Measurements from ENCODE around the gene LGALS7. TPM values are rescaled to one million over a fixed set of nuclear protein-coding genes. Genes with fewer than 3 reads are reported as not detected.
"Not testable (repeated sequence)": the region's sequence is repeated elsewhere in the genome, so short reads cannot be mapped to it uniquely, and the experiment has no call there.

LGALS7 gene
- polyA plus RNA-seq, 1 experiment = not detected

DNA sequence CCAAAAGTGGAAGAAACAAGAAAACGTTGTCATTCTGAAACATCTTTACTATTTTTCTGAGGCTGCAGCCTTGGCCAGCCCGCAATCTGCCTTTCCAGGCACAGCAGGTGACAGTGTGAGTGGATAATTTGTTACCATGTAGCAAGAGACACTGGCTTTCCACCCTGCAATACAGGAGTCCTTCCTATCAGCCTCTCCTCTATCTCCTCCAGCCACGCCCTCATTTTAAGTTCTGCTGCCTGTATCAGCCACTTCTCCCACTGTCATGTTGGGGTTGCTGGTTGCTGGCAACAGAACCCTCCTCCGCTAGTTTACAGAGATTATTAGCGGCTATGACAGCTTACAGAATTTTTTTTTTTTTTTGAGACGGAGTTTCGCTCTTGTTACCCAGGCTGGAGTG, 7.7 kb upstream of the LGALS7 start:
- H3K36me3 ChIP-seq (ENCODE audit: control insufficient read depth, insufficient read depth, low read length) = no peaks in the 10 kb centered on the region
- no peak for DNase-seq (ENCODE audit: low read depth)
- H3K4me3 ChIP-seq (ENCODE audit: low read depth, low read length) = no peak overlapping the region
- POLR2A ChIA-PET = no interaction called here
- no peaks in the 10 kb centered on the region; the same call in 1 of the 2 replicates for H3K27me3 ChIP-seq (ENCODE audit: control insufficient read depth, insufficient read depth, low read length)
- CTCF ChIA-PET = no interaction called here
- TF ChIP-seq, protein P1, sequence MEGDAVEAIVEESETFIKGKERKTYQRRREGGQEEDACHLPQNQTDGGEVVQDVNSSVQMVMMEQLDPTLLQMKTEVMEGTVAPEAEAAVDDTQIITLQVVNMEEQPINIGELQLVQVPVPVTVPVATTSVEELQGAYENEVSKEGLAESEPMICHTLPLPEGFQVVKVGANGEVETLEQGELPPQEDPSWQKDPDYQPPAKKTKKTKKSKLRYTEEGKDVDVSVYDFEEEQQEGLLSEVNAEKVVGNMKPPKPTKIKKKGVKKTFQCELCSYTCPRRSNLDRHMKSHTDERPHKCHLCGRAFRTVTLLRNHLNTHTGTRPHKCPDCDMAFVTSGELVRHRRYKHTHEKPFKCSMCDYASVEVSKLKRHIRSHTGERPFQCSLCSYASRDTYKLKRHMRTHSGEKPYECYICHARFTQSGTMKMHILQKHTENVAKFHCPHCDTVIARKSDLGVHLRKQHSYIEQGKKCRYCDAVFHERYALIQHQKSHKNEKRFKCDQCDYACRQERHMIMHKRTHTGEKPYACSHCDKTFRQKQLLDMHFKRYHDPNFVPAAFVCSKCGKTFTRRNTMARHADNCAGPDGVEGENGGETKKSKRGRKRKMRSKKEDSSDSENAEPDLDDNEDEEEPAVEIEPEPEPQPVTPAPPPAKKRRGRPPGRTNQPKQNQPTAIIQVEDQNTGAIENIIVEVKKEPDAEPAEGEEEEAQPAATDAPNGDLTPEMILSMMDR (IDR thresholded peaks at IDR 0.05; ENCODE audit: insufficient read depth, low read depth, low read length) = no peak

DNA sequence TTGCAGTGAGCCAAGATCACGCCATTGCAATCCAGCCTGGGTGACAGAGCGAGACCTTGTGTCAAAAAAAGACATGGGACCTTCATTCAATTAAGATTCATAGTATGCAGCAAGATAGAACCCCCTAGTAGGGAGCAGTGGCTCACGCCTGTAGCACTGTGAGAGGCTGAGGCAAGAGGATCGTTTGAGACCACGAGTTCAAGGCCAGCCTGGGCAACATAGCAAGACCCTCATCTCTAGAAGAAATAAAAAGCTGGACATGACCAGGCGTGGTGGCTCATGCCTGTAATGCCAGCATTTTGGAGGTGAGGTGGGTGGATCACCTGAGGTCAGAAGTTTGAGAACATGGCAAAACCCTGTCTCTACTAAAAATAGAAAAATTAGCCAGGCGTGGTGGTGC, 7.1 kb upstream of the LGALS7 start:
- CTCF ChIA-PET = no interaction called here
- H3K36me3 ChIP-seq (ENCODE audit: control insufficient read depth, insufficient read depth, low read length) = no peaks in the 10 kb centered on the region
- H3K27me3 ChIP-seq (ENCODE audit: control insufficient read depth, insufficient read depth, low read length) = no peaks in the 10 kb centered on the region; the same call in 1 of the 2 replicates
- TF ChIP-seq, protein P1 (IDR thresholded peaks at IDR 0.05; ENCODE audit: insufficient read depth, low read depth, low read length) = no peak
- H3K4me3 ChIP-seq (ENCODE audit: low read depth, low read length) = no peak overlapping the region
- POLR2A ChIA-PET = no interaction called here
- DNase-seq (ENCODE audit: low read depth) = no peak

DNA sequence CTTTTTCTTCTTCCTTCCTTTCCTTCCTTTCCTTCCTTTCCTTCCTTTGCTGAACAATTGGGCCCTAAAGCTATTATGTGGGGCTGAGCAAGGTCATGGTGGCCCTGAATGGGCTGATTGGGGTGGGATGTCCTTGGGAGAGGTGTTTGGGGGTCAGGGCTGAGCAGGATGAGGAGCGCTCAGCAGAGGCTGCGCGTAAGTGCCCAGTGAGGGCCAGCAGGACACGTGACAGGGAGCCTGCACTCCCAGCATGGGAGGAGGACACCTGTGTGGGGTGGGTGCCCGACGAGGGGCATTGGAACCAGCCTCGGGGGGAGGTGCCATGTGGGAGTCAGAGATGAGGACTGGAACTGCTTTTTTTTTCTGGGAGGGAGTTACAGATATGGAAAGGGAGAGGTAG, 5.4 kb upstream of the LGALS7 start:
- H3K4me3 ChIP-seq (ENCODE audit: low read depth, low read length) = no peak overlapping the region
- TF ChIP-seq, protein P1 (IDR thresholded peaks at IDR 0.05; ENCODE audit: insufficient read depth, low read depth, low read length) = no peak
- DNase-seq (ENCODE audit: low read depth) = no peak
- CTCF ChIA-PET = interaction anchor here (1.2 kb wide), 1 partner anchor 9 kb away, joined by 4 read pairs; no protein-coding TSS in a partner anchor
- H3K27me3 ChIP-seq (ENCODE audit: control insufficient read depth, insufficient read depth, low read length) = no peaks in the 10 kb centered on the region; the same call in 1 of the 2 replicates
- POLR2A ChIA-PET = no interaction called here
- no peaks in the 10 kb centered on the region for H3K36me3 ChIP-seq (ENCODE audit: control insufficient read depth, insufficient read depth, low read length)

DNA sequence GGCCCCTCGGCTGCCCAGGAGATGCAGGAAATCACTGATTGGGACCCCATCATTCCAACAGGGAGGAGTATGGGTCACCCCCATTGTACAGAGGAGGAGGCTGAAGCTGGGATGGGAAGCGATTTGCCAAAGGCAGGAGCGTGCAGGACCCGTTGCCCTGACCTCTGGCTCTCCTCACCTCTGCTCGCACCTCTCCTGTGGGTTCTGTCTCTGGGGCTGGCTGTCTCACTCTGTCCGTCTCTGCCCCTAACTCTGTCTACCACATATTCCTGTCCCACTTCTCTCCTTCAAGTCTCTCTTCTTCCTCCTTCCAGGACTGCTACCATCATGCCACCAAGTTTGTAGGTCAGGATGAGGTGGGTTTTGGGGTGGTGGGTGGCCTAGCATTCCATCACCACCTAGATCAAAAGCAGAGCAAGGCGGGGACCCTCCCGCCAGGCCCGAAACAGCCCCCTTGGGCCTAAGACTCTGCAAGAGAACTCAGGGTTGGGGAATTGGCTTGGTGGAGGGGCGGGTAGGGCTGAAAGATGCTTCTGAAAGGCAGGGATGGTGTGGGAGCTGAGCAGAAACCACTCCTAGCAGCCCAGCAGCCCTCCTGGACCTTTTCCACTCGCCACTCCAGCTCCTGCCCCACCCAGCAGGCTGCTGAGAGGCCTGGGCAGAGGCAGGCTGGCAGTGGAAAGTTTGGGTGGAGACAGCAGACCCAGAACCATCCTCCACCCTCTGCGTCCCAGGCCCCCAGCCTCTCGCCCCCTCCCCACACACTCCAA, 1.0 kb upstream of the LGALS7 start:
- no peak for DNase-seq (ENCODE audit: low read depth)
- H3K27me3 ChIP-seq (ENCODE audit: control insufficient read depth, insufficient read depth, low read length) = no peaks in the 10 kb centered on the region; the same call in 1 of the 2 replicates
- TF ChIP-seq, protein P1 (IDR thresholded peaks at IDR 0.05; ENCODE audit: insufficient read depth, low read depth, low read length) = no peak
- CTCF ChIA-PET = interaction anchor here (0.8 kb wide), 1 partner anchor 25 kb away, joined by 4 read pairs; no protein-coding TSS in a partner anchor
- POLR2A ChIA-PET = no interaction called here
- no peak overlapping the region for H3K4me3 ChIP-seq (ENCODE audit: low read depth, low read length)
- H3K36me3 ChIP-seq (ENCODE audit: control insufficient read depth, insufficient read depth, low read length) = no peaks in the 10 kb centered on the region

DNA sequence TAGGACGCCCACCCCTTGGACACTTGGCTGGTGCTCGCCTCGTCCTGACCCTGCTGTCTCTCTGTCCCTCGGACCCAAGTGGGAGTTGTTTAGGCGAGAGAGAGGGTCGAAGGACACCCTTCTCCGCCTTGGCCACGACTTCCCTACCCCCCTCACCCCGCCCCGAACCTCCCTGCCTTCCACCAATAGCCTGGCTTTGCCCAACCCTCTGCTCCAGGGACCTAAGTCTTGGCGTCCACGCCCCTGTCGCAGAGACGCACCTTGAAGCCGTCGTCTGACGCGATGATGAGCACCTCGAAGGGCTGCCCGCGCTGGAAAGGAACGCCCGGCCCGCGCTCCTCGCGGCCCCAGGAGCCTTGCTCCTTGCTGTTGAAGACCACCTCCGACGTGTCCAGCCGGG, 1.7 kb downstream of the LGALS7 start:
- DNase-seq (ENCODE audit: low read depth); H3K36me3 ChIP-seq (ENCODE audit: control insufficient read depth, insufficient read depth, low read length); POLR2A ChIA-PET; H3K27me3 ChIP-seq (ENCODE audit: control insufficient read depth, insufficient read depth, low read length); H3K4me3 ChIP-seq (ENCODE audit: low read depth, low read length); CTCF ChIA-PET: not testable (repeated sequence)

DNA sequence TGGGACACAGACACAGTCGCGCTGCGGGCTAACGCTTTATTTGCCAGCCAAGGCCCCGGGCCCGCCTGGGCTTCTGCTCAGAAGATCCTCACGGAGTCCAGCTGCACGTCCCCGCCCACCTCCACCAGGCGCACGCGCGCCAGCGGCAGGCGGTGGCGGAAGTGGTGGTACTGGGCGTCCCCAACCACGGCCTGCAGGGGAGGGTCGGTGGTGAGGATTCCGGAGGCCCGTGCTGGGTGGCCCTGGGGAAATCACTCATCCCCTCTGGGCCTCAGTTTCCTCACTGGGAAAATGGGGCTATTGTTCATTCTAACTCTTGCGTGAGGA, 2.4 kb downstream of the LGALS7 start:
- H3K36me3 ChIP-seq (ENCODE audit: control insufficient read depth, insufficient read depth, low read length); H3K27me3 ChIP-seq (ENCODE audit: control insufficient read depth, insufficient read depth, low read length); CTCF ChIA-PET; POLR2A ChIA-PET; DNase-seq (ENCODE audit: low read depth); H3K4me3 ChIP-seq (ENCODE audit: low read depth, low read length): not testable (repeated sequence)

DNA sequence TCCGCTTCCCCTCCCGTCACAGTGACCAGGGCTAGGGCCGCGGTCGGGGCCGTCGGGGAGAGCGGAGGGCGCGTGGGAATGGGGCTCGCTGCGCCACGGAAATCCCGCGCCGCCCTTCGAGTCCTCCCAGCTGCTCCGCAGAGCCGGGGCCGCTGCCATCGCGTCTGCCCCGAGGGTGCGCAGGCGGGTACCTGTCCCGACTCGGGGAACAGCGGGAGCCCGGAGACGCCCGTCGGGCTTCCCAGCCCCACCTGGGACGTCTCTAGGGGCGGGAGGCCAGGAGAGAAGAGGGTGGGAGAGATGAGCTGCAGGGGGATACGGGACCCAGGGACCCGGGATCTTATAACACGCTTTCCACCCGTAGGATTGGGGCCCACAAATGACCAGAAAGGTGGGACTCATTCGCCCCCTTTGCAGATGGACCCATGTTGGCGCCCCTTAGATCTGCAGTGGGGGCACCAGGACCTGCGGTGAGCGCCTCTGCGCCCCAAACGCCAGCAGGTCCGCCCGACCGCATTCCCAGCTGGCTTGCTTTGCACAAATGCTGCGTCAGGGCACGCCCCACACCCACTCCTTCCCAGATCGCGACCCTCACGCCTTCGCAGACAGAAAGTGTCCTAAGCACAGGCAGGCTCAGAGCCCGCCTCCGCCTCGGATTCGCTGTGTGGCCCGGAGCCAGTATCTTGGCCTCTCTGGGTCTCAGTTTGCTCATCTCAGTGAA, 2.9 kb downstream of the LGALS7 start:
- H3K27me3 ChIP-seq (ENCODE audit: control insufficient read depth, insufficient read depth, low read length); H3K4me3 ChIP-seq (ENCODE audit: low read depth, low read length); H3K36me3 ChIP-seq (ENCODE audit: control insufficient read depth, insufficient read depth, low read length); POLR2A ChIA-PET; DNase-seq (ENCODE audit: low read depth): not testable (repeated sequence)
- CTCF ChIA-PET = interaction anchor here (0.6 to 1.7 kb wide), 20 partner anchors 8 to 132 kb away, joined by 3 to 12 read pairs (median 3); no protein-coding TSS in a partner anchor
